GM12865 (cell line): ENCODE data around the gene PHF21A.

ENCODE experiments used
- DNase-seq: peaks from one replicate; pipeline ENCODE4 v3.0.0; 2010; ENCODE audit warnings: low read depth
- H3K4me3 ChIP-seq: 2 replicates; pipeline ENCODE4 v1.5.1; 2011; ENCODE audit warnings: mild to moderate bottlenecking, low read depth, low read length, control low read depth
- CTCF ChIP-seq: IDR thresholded peaks from 2 replicates; pipeline ENCODE4 v1.5.1; 2011; ENCODE audit warnings: low read length, control low read depth, low read depth, inconsistent platforms; ENCODE audit not compliant: insufficient read depth; ENCODE audit errors: missing control alignments

Gene PHF21A

GRCh38 chr11:45921561-45922424, 199.5 kb downstream of the PHF21A start:
- DNase-seq = no peak
- no peak overlapping the region for H3K4me3 ChIP-seq
- no peak for TF ChIP-seq CTCF

DNA sequence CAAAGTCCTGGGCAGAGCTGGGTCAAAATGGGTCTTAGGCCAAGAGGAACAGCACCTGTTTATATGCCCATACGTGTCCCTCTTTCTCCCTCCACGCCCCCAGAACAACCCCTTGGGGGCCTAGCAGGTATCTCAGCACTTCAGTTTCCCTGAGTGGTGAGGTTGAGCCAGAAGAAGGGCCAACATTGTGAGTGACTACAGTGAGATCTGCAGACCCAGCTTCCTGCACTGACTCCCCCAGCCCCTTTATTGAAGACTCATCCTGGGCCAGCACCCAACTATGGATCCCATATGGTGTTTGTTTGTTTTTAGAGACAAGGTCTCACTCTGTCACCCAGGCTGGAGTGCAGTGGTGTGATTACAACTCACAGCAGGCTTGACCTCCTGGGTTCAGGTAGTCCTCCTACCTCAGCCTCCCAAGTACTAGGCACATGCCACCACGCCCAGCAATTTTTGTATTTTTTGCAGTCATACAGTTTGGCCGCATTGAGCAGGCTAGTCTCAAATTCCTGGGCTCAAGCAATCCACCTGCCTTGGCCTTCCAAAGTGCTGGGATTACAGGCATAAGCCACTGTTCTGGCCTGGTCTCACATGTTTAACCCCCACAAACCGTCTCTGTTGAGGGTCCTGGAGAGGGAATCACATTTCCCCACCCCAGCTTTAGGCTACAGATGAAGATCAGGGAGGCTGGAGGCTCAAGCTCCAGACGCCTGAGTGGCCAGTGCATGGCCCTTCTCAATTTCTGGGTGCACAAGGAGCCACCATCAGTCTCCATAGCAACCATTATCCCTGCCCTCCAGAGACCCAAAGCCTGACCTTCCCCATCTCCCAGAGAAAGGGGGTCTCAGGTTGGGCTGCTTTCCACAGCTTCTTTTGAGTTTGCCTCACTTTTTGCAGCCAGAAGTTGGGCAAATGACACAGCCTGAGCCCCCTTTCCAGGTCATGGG, 200.4 kb downstream of the PHF21A start:
- TF ChIP-seq CTCF = no peak
- no peak for DNase-seq
- no peak overlapping the region for H3K4me3 ChIP-seq

DNA sequence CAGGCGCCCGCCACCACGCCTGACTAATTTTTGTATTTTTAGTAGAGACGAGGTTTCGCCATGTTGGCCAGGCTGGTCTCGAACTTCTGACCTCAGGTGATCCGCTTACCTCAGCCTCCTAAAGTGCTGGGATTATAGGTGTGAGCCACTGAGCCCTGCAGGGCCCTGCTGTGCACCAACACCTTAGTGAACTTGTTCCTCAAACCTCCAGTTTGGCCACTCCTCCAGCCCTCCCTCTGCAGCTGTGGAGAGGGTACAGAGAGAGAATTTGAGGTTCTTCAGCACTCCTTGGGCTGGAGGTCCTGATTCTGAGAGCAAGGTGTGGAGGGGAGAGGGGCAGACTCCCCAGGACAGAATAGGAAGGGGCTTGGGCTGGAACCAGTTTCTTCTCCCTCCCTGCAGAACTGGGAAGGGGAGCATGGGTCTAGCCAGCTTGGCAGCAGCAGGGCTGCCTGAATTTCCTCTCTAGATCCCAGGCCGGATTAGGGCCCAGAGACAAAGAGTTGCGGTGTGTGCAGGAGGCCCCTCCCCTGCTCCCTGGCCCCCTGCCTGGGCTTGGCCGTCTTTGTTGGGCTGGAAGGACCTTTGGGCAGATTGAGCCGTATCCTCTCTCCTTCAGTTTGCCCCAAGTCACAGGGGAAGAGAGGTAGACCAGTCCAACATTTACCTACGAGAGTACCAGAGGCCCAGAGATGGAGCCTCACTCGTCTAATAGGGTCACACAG, 201.3 kb downstream of the PHF21A start:
- TF ChIP-seq CTCF = no peak
- no peak for DNase-seq
- H3K4me3 ChIP-seq = no peak overlapping the region

DNA sequence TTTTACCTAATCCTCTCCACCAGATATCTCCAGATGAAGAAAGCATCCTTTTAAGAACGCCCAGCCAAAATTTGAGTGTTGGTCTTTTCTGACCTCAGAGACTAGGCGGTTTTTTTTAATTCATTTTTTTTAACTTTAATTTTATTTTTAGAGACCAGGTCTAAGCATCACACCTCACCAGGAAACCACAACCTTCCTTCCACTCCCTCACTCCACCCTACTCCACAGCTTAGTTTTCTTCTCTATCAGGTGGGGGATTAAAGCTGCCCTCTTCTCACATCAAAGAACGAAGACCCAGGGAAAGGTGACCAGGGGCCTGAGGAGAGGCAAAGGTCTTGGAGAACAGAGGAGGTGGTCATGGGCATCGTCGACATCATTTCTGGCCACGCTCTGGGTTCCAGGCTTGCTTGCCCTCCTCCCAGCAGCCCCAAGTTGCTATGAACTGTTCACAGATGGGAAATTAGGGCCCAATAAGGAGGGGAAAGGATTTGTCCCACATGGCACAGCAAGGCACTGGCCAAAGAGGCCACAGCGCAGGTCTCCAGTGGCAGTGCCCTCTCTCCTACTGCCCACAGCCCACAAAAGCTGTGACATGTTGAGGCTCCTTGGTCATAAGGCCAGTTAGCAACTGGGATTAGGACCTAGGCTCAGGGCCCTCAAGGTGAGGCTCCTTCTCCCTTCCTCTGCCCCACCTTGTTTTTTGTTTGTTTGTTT, 202.1 kb downstream of the PHF21A start:
- H3K4me3 ChIP-seq = peak overlapping the region; percentile 84; the same call in 1 of the 2 replicates
- no peak for TF ChIP-seq CTCF
- DNase-seq = no peak

DNA sequence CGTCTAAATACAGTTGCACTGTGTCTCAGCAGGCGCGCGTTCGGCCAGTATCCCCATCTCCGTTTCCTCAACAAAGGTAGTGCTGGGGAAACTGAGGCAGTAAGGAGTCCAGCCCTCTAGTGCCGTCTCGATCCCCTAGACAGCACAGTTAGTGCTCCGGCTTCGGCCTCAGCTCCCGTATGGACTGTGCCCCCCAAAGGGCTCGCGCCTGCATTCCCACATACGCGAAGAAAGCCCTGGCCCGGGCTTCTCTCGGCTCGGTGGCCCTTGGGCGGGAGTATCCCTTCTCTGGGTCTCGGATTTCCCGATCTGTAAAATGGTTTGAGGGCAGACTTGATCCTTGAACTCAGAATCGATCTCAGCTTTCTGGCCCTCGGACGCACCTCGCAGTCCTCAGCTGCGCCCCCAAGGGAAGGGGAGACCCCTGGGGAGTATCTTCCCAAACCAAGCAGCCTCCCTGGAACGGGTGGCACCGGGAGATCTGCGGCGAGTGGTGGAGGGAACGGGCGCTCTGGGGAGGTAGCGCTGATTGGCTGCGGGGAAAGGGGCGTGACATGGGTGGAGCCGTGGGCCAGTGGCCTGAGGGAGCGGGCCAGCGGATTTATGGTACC, 202.8 kb downstream of the PHF21A start:
- peak; percentile 73 for DNase-seq
- no peak for TF ChIP-seq CTCF
- H3K4me3 ChIP-seq = peak overlapping the region; percentile 84
